NT2/D1 (cell line): ENCODE data around the gene CNTLN.

Experiments
- SUZ12 ChIP-seq: IDR thresholded peaks from 2 replicates; pipeline ENCODE4 v1.6.1; 2011; ENCODE audit not compliant: insufficient read length, insufficient read depth; ENCODE audit errors: extremely low read depth
- YY1 ChIP-seq: IDR thresholded peaks from 2 replicates; pipeline ENCODE4 v1.6.1; 2011; ENCODE audit not compliant: insufficient read length, insufficient read depth

- TF ChIP-seq SUZ12 (no peak), YY1 (no peak)
These were observed 95.2 kb downstream of the CNTLN start for GRCh38 chr9:17229945-17230560.
